NCI-H69 (cell line): ENCODE measurements around the gene STIM1.
A peak's percentile ranks its signal among the peaks of the same experiment; 100 is the strongest.
"Not testable (repeated sequence)": the region's sequence is repeated elsewhere in the genome, so short reads cannot be mapped to it uniquely, and the experiment has no call there.

Experiments used
- DNase-seq: peaks from one replicate; lab custom pipeline; 2025; lab: John Stamatoyannopoulos, UW

The STIM1 gene

GRCh38 chr11:3983101-3983500, 127.6 kb downstream of the STIM1 start:
- no peak for DNase-seq

DNA sequence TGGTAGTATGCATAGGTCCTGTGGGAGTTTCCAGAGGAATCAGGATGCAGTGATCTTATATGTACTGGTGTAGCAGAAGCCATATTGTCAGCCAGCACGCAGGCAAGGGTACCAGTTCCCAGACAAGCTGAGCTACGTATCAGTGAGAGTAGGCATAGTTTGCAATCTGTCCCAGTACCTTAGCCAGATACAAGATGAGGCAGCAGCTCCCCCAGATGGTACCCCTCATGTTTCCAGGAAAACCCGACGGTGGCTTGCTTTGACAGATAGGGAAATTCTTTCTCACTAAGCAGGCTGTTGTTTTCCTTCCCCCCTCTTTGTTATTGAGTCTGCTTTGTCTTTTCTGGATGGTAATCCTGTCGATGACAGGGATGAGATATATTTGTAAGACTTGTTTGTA, 129.4 kb downstream of the STIM1 start:
- peak; percentile 18 for DNase-seq

- DNase-seq, result no peak
Measured at GRCh38 chr11:3985631-3986030, 130.2 kb downstream of the STIM1 start.

DNA sequence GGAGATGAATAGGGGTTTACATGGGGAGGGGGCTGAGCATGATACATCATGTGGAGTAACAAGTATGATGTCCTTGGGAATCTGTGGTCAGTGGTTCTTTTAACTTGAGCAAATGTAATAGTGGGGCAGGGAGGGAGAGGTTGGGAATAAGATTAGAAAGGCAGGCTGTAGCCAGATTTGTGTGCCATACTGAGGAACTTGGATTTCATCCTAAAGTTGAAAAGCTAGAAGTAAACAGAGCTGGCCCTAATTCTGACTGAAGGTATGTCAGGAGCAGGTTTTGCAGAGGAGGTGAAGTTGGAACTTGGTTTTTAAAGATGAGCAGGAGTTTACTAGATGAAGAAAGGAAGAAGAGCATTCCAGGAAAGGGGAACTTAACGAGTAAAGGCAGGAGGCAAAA, 130.8 kb downstream of the STIM1 start:
- DNase-seq, result no peak

DNA sequence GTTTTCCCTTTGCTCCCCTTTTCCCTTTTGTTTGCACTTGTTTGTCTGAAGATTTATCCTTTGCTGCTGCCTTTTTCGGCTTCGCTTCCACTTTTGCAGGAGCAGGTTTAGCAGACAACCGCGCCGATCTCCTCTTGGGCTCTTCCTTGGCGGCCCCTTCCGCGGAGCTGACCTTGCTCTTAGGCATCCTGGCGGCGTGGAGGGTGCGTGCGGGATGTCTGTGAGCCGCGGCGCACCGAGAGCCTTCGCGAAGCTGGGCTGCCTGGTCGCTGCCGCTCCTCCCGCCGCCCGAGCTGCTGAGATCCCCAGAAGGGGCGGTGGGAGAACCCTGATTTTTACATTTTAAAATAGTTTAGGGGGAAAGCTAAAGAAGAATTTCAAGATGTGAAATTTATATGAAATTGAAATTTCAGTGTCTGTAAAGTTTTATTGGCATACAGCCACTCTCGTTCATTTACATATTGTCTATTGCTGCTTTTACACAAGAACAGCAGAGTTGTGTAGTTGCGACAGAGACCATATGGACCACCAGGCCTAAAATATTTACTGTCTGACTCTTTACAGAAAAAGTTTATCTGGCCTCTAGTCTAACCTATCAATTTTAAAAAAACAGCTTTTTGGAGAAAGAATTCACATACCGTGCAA, 133.9 kb downstream of the STIM1 start:
- no peak for DNase-seq

DNA sequence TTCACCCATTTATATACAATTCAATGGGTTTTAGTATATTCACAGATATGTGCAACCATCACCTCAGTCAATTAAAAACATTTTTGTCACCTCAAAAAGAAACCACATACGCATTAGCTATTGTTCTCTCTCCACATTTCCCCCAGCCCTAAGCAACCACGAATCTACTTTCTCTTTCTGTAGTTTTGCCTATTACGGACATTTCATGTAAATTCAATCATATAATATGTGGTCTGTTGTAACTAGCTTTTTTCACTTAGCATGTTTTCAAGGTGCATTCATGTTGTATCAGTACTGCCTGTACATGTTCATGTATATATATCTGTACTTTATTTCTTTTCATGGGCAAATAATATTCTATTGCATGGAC, 134.4 kb downstream of the STIM1 start:
- DNase-seq, result no peak

DNA sequence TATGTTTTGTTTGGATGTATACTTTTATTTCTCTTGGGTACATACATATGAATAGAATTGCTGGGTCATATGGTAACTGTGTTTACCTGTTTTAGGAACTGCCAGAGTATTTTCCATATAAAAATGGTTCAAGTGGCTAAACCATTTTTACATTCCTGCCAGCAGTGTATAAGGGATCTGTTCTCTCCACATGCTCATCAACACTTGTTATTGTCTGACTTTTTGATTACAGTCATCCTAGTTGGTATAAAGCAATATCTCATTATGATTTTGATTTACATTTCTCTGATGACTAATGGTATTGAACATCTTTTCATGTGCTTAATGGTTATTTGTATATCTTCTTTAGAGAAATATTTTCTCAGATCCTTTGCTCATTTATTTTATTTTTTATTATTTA, 134.9 kb downstream of the STIM1 start:
- no peak for DNase-seq

DNA sequence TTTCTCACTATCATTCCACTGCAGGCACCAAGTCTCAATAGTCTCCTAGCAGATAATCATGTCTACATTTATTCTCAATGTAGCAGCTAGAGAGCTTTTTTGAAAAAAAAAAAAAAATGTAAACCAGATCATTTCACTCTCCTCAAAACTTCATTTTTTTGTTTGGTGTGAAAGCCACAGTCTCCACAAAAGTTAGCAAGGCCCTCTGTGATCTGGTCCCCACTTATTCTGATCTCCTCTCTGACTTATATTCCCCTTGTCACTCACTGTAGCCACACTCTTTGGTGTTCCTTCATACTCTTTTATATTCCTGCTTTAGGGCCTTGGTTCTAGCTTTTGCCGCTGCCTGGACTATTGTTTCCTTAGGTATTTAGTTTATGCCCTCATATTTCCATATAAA, 137.5 kb downstream of the STIM1 start:
- no peak for DNase-seq

DNA sequence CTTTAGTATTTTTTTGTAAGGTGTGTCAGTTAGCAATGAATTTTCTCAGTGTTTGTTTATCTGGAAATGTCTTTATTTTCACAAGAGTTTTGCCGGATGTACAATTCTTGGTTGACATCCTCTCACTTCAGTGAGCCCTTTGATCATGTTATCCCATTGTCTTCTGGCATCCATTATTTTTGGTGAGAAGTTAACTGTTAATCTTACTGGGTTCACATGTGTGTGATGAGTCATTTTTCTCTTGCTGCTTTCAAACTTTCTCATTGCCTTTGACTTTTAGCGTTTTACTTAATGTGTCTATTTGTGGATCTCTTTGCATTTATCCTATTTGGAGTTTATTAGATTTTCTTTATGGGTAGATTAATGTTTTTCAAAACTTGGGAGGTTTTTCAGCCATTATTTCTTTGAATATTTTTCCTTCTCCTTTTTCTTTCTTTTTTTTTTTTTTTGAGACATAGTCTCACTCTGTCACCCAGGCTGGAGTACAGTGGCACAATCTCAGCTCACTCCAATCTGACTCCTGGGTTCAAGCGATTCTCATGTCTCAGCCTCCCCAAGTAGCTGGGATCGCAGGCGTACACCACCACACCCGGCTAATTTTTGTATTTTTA, 138.7 kb downstream of the STIM1 start:
- DNase-seq, result no peak

- DNase-seq, result peak; percentile 48
Measured at GRCh38 chr11:3995307-3995706, 139.8 kb downstream of the STIM1 start.

DNA sequence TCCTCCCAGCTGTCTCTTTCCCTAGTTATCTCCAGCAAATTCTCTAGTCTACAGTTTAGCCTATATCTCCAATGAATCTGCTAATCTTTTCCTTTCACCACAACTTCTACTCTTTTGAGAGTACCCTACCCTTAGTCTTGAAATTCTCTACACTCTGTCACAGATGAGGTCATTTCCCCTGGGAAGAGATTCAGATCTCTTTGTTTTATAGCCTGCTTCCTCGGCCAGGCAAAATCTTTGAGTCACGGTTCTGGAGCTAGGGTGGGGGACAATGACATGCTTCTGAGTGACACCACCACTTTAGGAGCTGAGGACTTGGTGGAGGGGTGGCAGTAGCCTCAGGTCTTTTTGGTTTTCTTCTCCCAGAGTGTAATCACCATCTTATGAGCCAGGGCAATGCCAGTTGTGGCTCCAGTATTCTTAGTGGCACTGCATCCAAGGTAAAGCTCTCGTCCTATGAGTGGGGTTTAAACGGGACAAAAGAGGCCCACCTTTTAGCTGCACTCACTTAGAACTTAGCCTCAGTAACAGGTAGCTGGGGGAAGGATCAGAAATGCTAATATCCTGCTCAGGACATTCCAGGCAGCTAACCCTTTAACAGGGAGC, 140.6 kb downstream of the STIM1 start:
- DNase-seq, result no peak

DNA sequence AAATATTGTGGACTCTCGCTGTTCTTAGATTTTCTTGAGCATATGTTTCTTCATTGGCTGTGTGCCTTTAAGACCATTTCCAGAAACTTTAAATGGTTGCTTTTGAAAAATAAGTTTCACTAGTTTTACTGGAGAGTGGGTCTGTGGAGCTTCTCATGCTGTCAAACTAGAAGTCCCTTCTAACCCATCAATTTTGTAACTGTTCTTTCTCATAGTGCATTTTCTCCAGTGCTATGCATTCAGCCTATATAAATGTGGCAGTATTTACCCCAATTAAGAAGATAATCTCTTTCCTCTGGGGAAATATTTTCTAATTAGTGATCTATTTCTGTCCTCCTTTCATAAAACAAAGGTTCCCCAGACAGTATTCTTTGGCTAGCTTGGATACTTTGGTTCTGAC, 141.2 kb downstream of the STIM1 start:
- DNase-seq, result no peak

- DNase-seq, result not testable (repeated sequence)
Measured at GRCh38 chr11:4004753-4005152, 149.3 kb downstream of the STIM1 start.

GRCh38 chr11:4006946-4007680, 151.6 kb downstream of the STIM1 start:
- no peak for DNase-seq

- no peak for DNase-seq
Measured at GRCh38 chr11:4008116-4008515, 152.7 kb downstream of the STIM1 start.

GRCh38 chr11:4016602-4017001, 161.1 kb downstream of the STIM1 start:
- not testable (repeated sequence) for DNase-seq

DNA sequence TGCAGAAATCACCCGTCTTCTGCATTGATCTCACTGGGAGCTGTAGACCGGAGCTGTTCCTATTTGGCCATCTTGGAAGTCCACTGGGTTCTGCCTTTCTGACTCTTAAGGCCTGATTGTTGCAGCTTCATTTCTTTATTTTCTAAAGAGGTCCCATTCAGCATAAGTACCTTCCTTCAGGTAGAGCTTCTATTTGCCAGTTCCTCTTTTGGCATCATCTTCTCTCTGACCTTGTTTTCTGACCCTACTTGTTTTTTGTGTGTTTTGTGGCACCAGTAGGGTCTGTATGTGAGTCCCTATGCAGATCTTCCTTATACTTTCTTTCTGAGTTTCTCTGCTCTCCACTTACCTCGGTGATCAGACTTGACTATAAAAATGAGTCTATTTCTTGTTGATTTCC, 161.7 kb downstream of the STIM1 start:
- no peak for DNase-seq

DNA sequence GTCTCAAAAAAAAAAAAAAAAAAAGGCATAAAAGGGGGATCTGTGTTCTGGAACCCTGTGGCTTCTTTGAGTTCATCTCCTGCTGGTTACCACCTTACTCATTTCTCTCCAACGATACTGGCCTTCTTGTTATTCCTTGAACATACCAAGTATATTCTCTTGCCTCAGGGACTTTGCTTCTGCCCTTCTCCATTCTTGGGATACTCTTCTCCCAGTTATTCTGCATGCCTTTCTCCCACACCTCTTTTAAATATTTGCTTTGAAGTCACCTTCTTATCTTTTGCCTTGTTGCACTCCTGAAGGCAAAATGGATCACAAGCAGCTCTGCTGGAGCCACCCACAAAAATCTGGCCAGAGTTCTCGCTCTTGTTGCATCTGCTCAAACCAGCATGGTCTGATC, 163.2 kb downstream of the STIM1 start:
- no peak for DNase-seq

DNA sequence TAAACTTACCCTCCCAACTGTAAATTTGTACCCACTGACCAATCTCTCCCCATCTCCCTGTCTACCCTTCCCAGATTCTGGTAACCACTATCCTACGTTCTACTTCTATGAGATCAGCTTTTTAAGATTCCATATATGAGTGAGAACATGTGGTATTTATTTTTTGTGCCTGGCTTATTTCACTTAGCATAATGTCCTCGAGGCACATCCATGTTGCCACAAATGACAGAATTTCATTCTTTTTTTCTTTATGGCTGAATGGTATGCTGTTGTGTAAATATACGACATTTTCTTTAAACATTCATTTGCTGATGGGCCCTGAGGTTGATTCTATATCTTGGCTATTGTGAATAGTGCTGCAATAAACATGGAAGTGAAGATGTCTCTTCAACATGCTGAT, 164.4 kb downstream of the STIM1 start:
- no peak for DNase-seq

DNA sequence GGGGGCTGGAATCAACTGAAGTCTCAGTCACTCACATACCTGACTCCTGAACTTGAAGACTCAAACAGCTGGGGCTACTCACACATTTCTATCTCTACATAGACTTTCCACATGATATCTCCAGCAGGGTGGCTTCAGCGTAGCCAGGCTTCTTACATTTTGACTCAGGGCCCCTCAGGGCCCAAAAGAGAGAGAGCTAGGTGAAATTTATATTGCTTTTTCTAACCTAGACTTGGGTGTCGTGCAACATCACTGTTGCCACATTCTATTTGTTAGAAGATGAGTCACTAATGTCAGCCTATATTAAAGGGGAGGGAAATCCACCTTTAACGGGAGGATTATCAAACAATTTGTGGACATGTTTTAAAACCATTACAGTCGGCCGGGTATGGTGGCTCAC, 167.2 kb downstream of the STIM1 start:
- no peak for DNase-seq

DNA sequence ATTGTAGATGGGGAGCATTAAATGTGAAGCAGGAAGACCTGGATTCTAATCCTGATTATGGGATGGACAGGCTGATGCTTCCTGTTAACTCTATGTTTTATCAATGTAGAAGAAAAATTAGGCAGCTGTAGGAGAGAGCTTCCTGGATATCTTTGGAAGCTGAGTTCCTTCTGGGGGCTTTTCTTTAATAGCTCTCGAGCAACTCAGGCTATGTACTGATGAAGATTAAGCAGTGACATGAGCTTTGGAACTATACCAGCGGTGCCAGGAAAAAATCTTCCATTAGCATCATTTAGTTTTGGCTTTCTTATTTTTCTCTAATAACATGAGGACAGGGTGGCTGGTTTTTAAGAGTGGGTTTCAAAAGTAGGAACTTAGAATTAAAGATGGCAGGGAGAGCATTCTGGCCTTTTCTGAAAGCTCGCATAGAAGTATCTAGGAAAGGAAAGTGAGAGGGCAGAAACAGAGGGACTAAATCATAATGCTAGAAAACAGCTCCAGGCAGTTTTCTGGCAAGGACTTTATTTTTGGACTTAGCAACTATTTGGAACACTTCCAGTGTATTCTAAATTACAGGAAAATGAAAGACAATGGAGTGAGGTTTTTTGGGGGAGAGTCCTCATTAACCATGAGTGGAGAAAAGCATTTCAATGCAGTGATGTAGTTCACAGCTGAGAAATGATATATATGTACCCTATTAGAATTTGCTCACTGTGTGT, 169.9 kb downstream of the STIM1 start:
- DNase-seq, result no peak

GRCh38 chr11:4025967-4026324, 170.5 kb downstream of the STIM1 start:
- no peak for DNase-seq

GRCh38 chr11:4026389-4026788, 170.9 kb downstream of the STIM1 start:
- DNase-seq, result no peak
